GM12892 (cell line): ENCODE data around the gene VAV2.

Experiments
- DNase-seq: peaks from one replicate; pipeline ENCODE4 v3.0.0; 2011; ENCODE audit not compliant: insufficient read length
- FAIRE-seq: peaks from 2 replicates; lab custom pipeline; 2011; peaks lifted over from hg19 to GRCh38; lab: Jason Lieb, UNC
- POLR2A ChIP-seq: IDR thresholded peaks from 2 replicates; pipeline ENCODE4 v1.6.1; 2011; ENCODE audit warnings: low read depth, low read length, control low read depth
- POLR2AphosphoS5 ChIP-seq: IDR thresholded peaks from 2 replicates; pipeline ENCODE4 v1.6.1; 2011; ENCODE audit warnings: low read depth, low read length, control low read depth
- TAF1 ChIP-seq: IDR thresholded peaks from 2 replicates; pipeline ENCODE4 v1.6.1; 2011; ENCODE audit warnings: low read depth, mild to moderate bottlenecking, control low read depth, low read length, borderline replicate concordance

VAV2 gene

DNA sequence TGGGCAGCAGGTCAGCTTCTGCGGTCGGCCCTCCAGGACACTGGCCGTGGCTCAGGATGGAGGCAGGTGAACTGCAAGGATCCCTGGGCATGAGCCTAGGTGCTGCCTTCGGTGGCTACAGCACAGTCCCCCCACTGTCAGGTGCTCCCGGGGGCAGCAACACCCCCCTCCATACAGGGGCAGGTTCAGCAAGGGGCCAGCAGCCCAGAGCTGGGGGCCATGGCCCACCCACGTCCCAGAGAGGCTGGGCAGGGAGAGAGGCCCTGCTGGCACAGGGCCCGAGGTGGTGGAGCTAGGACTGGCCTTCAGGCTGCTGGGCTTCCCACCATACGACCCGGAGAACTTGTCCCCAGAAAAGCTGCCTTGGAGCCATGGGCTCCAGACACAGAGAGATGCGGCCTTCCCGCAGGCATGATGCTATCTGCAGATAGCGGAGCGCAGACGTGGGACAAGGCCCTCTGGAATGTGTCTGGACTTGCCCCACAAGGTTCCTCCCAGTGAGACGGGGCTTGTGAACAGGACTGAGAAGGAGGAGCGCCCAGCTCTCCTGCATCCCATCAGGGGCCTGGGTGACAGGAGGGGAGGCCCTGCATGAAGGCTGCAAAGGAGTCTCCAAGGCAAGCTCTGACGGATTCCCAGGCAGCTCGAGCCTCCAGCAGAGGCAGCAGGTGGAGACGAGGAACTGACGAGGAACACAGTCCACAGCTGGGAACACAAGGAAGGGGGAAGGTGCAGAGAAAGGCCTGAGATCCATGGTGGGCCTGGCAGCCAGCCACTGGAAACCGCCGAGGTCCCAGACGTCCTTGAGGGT is 111.1 kb downstream of the VAV2 start:
- no peak for TF ChIP-seq TAF1
- no peak for TF ChIP-seq POLR2A
- TF ChIP-seq POLR2AphosphoS5, result no peak
- FAIRE-seq, result no peak

DNA sequence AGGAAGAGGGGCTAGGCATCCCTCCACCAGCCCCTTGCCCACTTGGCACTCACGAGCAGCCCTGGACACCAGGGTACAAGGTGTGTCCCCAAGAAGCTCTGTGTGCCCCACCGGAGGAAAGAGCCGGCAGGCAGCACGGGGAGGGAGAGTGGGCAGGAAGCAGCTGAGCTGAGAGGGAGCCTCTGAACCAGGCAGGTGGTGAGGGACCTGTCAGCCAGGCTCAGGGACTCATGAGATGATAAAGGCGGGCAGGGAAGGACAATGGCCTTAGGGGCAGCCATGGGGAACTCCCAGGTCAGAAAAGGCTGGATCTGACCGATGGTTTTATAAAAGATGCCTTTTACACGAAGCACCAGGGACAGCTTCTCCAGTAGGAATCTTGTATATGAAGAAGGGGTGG is 112.0 kb downstream of the VAV2 start:
- TF ChIP-seq POLR2A, result no peak
- no peak for TF ChIP-seq TAF1
- no peak for TF ChIP-seq POLR2AphosphoS5
- no peak for FAIRE-seq
- no peak for DNase-seq

More for the DNA sequence above, 111.1 kb downstream of the VAV2 start:
- no peak for DNase-seq

DNA sequence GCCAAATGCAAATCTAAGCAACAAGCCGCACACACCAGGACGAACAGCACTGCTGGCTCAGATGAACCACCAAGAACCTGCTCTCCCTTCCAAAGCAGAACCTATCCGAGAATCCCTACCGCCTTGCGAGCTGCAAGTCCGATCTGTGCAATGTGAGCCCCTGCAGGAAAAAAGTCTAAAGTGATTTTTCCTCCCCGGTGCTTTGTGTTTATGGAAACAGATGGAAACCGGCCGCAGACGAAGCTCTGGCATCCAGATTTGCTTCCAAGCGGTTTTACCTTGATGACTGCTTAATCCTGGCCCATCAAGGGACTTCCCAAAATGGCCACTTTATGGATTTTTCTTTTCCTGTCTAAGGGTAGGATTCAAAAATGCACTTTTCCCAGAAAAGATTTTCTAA is 112.5 kb downstream of the VAV2 start:
- DNase-seq, result no peak
- no peak for FAIRE-seq
- TF ChIP-seq POLR2AphosphoS5 (no peak), TAF1 (no peak), POLR2A (no peak)

- no peak for DNase-seq
- TF ChIP-seq POLR2AphosphoS5 (no peak), POLR2A (no peak), TAF1 (no peak)
Observed at GRCh38 chr9:133878402-133878801, 113.7 kb downstream of the VAV2 start.

DNA sequence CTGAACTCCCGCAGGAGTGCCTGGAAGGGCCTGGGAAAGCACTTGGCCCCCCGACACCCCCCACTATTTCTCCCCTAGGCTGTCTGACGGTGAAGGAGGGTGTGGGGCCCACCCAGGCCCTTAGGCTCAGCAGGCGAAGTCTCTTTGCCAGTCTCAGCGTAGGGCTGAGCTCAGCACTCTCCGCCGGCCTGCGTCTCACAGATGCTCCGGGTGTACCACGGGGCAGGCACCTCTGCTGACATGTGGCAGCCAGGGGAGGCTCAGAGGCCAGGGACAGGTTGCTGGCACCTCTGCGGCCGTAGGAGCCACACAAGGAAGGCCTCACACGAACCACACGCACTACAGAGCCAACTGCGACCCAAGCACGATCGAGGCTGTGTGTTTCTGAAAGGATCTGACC is 114.2 kb downstream of the VAV2 start:
- TF ChIP-seq POLR2A (no peak), POLR2AphosphoS5 (no peak), TAF1 (no peak)
- DNase-seq (no peak), FAIRE-seq (no peak)

More at GRCh38 chr9:133878402-133878801, 113.7 kb downstream of the VAV2 start:
- no peak for FAIRE-seq

DNA sequence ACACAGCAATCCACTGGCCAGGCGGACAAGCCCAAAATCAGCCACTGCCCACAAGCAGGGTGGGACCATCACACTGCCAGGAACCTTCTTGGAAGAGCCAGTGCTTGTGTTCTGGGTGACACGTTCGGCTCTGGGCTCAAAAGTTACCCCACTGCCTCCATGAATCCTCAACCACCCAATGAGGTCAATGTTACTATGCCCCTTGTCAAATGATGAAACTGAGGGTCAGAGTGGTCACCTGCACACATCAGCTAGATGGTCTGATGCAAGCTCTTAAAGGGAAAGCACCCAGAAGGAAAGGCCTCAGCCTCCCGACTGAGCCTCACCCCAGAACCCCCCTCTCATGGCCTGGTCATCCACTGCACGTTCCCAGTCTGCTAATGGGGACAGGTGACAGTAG is 114.8 kb downstream of the VAV2 start:
- DNase-seq (no peak), FAIRE-seq (no peak)
- TF ChIP-seq POLR2AphosphoS5, result no peak

GRCh38 chr9:133876836-133877235 is 115.3 kb downstream of the VAV2 start:
- FAIRE-seq (no peak), DNase-seq (no peak)
- TF ChIP-seq TAF1, result no peak
- no peak for TF ChIP-seq POLR2A
- TF ChIP-seq POLR2AphosphoS5, result no peak

DNA sequence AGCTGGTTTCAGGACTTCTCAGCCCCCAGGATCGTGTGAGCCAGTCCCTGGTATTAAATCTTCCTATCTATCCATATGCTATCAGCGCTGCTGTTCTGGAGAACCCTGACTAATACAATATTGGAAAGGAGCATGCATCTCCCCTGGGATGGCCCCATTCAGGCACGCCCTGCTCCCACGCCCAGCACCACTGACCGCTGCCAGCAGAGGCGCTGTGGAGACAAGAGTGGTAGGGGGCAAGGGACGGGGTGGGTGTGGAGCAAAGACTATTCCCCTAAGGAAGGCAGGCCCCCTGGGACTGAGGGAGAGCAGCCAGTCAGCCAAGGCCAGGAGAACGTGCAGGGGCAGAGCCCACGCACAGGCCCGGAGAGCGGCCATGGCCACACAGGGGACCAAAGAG is 116.0 kb downstream of the VAV2 start:
- DNase-seq, result no peak
- FAIRE-seq, result no peak
- TF ChIP-seq TAF1 (no peak), POLR2A (no peak), POLR2AphosphoS5 (no peak)

GRCh38 chr9:133875131-133875530 is 117.0 kb downstream of the VAV2 start:
- TF ChIP-seq TAF1 (no peak), POLR2AphosphoS5 (no peak), POLR2A (no peak)
- DNase-seq, result no peak
- no peak for FAIRE-seq

GRCh38 chr9:133874659-133875058 is 117.5 kb downstream of the VAV2 start:
- FAIRE-seq (no peak), DNase-seq (no peak)
- TF ChIP-seq POLR2A (no peak), TAF1 (no peak), POLR2AphosphoS5 (no peak)

DNA sequence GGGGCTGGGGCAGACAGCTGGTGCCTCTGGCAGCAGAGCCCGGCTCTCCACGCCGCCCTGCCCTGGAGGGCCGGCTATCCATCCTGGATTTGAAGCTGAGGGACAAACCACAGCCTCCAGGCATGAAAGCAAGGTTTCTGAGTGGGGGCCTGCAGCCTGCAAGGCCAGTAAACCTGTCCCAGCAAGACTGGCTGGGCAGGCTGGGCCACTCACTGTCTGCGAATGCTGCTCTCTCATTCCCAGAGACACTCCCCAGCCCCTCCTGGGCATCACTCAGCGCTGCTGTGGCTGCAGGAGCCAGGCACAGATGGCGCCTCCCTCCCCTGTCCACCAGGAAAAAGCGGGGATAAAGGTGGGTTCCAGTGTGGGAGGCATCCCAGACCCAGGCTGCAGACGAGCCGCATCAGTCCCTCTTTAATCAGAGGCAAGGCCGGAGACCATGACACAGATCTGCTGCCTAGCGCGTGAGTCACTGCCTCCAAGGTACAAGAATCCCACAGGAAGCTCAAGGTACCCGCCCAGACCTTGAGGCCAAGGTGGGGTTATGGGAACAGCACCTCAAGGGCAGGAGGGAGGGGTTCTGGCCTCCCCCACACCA is 118.0 kb downstream of the VAV2 start:
- FAIRE-seq (no peak), DNase-seq (no peak)
- no peak for TF ChIP-seq TAF1
- TF ChIP-seq POLR2A, result no peak
- TF ChIP-seq POLR2AphosphoS5, result no peak

DNA sequence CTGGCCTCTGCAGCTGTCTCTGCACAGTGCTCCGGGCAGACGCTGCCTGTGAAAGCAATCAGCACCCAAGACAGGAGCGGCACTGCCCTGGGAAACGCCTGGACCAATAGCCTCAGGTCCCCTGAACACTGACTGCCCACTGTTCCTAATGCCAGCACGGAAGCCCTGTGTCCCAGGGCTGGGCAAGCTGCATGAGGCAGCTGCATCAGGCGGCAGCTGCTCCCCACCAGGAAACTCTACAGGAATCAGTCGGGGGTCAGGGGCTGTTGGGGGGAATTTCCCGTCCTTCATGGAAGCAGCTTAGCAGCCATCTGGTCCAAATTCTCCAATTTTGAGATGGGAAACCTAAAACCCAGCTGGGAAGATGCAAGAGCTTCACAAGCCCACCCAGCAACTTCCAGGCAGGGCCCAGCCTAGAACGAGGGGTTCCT is 118.6 kb downstream of the VAV2 start:
- no peak for TF ChIP-seq TAF1
- TF ChIP-seq POLR2A, result no peak
- TF ChIP-seq POLR2AphosphoS5, result no peak
- no peak for FAIRE-seq
- no peak for DNase-seq
